ENCODE results near the gene MACIR.
"Not testable (repeated sequence)": the region's sequence is repeated elsewhere in the genome, so short reads cannot be mapped to it uniquely, and the experiment has no call there.

The MACIR gene, protein sequence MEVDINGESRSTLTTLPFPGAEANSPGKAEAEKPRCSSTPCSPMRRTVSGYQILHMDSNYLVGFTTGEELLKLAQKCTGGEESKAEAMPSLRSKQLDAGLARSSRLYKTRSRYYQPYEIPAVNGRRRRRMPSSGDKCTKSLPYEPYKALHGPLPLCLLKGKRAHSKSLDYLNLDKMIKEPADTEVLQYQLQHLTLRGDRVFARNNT

DNA sequence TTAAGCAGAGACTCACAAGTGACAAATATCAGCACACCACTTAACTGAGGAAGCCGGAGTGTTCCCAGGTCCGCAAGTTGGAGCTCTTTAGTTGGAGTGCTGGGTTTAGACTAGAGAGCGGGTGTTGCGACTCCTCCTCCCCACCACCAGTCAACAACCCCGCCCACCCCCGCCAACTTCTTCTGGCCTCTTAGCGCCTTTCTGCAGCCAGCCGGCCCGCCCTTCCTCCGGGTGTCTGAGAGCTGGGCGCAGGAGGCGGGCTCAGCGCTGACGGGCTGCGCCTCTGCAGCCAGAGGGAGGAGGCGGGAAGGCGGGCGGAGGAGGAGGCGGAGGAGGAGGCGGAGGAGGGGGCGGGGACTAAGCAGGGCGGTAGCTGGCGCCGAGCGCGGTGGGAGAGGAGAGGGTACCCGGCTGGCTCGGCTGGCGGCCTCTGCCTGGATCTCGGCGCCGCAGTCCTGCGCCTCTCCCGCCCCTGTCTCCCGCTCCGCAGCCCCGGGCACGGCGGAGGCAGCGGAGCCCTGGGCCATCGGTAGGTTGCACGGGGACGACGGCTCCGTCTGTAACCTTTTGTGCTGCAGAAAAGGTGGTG is at the start of gene MACIR:
TSS of gene MACIR (plus strand) at position 396 of the 589 bp plus-strand sequence. CDS start 17,157 bp downstream, outside the sequence.
- DNase-seq, result peak; percentile 92

DNA sequence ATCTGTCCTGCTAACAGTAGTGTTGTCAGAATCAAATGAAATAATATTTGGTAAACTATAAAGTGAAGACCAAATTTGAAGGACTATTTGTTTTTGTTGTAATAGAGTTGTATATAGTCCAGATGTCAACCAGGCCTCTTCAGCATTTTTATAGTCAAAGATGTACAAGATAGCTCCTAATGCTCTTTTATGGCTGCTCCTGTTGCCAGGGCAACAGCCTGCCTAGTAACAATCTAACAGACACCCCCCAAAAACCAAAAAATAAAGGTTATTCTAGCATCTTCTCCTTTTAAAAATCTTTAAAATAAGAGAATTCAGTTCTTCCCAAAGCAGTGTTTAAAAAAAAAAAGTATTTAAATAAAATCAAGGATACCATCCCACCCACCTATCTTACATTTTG is 49.5 kb upstream of the MACIR start:
- DNase-seq, result no peak

DNA sequence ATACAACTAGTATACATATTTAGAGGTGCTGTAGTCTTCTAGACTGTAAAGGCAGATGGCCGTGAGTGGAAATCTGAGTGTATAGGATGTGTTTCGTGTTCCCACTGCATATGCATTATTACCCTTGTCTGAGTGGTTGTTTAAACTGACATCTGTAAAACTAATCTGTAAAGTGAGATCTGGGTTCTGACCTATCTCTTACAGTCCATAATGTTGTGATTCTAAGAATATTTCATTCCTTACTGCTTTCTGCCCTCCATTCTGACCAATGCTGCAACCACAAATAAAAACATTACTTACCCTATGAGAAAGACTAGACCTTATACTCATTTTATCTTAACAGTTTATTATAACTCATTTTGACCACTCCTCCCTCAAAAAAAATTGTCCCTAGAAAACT is 47.6 kb upstream of the MACIR start:
- no peak for DNase-seq

DNA sequence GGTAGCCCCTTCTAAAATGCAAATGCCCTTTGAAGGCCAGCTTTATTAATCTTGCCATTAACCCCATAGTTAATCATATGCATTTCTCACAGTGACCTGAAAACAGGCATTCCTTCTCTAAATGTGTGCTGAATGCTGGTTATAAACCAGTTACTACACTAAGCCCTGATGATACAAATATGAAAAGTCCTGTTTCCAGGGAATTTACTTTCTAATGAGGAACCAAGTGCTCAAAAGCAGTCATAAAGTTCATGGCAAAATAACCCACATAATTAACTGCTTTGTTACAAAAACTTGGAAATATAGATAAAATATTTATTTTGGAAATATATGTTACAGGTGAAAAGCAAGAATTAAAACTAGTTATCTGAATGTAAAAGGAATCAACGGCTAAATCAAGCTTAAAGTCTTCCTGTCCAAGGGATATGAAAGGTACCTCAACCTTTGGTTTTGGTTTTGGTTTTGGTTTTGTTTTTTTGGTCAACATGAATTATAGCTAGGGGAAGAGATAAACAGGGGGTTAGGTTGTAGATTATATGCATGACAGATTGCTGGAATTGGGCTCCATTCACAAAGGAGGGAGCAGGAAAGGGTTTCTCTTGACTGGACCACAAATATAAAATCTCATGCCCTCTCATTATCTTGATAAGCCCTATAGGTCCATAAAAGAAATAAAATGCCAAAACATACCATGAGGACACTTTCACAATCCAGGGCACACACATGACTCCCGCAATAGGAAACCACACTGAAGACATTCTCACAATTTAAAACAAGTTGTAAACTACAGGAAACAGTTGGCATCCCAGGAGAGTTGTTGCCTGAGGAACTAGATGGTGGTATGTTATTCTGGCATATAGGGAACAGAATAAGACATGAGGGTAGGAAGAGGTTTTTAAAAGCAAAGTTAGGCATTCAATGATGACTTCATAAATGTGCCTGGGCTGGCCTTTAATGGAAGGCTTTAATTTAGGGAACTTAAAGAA is 46.7 kb upstream of the MACIR start:
- no peak for DNase-seq

DNA sequence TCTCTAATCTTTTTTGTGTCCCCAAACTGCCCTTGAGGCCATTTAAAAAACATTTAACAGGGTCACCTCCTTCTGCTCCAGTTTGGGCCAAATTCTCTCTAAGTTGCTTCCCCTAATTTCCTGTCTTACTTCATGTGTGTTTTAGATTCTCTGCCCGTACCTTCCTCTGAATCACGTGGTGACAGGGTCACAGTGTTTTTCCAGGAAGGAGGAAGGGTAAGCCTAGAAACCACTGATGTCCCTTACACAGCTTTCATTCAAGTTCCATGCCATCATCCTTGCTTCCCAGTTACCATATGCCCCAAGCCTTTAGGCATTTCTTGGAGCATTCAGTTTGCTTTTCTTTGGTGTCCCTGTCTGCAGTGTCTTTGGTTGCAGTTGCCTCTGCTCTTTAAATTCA is 42.4 kb upstream of the MACIR start:
- no peak for DNase-seq

DNA sequence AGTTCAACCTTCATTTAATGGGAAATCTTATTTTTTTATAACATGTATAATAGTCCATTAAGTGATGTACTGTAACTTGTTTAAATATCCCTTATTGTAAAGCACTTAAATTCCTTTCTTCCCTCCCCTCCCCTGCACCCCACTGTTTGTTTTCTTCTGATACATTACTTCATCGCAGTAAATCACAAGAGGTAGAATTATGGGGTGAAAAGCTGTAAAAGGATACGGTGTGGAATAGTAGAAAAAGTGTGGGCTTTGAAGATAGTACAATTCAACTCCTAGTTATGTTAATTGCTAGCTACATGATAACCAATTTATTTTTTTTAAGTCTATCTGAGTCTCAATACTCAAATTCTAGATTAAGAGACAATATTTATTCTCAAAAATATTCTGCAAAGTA is 41.9 kb upstream of the MACIR start:
- no peak for DNase-seq

DNA sequence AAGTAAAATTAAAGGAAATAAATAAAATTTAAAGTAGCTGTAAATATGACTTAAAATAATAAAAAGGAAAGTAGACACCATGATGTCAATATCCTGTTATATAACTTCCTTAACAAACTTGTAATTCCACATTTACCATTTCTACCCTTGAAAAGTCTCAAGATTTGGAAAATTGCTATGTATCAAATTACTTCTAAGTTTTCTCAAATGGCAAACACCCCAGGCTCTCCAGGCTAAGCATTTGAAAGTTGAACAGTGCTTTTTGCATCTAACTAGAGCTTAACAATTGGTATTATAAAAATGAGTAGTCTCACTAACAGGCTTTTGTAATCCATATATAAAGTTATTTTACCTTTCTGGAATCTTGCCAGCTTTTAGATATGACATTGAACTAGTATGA is 41.5 kb upstream of the MACIR start:
- no peak for DNase-seq

DNA sequence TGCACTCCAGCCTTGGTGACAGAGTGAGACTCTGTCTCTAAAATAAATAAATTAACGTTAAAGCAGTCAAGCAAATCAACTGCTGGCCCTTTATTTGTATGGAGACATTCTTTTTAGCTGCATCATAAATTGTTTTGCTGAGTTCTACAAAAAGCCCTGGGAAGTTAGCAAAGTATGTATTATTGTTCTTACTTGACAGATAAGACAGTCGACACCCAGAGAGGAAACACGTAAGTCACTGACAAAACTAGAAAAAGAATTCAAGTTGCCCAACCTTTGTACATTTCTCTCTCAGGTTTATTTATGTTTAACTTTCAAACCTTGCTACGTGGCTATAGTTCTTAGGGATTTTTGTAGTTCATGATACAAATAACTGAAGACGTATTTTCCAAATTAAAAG is 40.4 kb upstream of the MACIR start:
- DNase-seq, result no peak

DNA sequence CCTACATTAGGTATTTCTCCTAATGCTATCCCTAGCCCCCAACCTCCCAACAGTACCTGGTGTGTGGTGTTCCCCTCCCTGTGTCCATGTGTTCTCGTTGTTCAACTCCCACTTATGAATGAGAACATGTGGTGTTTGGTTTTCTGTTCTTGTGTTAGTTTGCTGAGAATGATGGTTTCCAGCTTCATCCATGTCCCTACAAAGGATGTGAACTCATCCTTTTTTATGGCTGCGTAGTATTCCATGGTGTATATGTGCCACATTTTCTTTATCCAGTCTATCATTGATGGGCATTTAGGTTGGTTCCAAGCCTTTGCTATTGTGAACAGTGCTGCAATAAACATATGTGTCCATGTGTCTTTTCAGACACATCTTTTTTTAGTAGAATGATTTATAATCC is 39.5 kb upstream of the MACIR start:
- not testable (repeated sequence) for DNase-seq

DNA sequence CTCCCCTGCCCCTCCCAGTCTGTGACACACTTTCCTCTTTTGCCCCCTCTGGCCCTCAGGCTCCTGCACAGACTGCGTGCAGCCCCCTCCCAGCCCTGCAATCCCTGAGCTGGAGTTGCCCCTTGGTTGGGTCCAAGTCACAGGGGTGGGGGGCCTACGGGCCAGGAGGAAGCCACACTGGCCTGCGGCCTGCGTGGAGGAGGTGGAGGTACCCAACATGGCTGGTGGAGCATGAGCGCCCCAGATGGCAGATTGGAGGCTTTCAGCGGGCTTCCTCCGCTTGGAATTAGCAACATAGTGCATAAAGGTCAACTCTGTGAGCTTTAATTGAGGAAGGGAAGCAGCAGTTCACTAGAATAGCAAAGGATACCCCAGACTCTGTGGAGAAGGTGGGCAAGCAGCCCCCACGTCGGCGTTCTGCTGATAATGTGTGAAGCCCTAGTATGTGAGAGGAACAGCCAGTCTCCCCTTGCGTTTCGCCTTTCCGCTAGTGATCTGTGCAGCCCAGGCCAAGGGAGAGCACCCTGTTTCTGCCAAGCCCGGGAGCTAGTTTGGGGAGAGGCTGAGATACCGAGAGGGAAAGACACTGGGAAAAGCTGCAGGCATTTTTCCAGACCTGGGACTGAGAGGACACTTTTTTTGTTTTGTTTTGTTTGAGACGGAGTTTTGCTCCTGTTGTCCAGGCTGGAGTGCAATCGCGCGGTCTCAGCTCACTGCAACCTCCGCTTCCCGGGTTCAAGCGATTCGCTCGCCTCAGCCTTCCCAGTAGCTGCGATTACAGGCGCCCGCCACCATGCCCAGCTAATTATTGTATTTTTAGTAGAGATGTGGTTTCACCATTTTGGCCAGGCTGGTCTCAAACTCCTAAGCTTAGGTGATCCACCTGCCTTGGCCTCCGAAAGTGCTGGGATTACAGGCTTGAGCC is 35.3 kb upstream of the MACIR start:
- DNase-seq, result no peak

DNA sequence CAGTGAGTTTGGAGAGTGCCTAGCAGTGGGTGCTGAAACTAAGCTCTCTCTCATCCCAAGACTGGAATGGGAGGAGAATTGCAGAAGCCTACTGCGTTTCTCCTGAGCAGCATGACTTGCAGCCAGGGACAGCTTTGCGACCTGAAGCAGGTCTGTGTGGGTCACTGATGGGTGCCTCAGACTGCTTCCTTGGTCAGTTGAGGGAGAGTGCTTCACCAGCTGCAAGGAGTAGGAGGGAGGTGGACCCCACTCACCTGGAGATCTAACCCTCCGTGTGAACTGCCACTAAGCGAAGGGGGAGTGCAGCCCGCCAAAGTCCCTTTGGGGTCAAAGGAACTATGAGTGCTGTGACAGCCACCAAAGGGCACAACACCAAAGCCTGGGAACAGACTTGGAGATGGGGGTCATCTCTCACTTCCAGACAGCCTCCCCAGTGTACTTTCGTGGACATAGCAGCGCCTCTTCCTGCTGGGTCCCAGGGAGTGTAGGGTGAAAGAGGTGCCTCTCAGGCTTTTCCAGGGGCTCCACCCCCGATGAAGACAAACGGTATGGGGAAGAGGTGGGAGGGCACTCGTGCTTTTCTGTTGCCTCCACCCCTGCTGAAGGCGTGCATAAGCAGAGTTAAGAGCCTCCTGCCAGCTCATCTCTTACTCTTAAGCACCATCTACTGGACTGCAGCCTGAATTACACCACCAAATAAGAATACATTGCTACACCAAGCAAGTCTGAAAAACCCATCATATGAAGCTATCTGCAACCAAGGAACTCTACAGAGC is 34.3 kb upstream of the MACIR start:
- DNase-seq, result no peak

DNA sequence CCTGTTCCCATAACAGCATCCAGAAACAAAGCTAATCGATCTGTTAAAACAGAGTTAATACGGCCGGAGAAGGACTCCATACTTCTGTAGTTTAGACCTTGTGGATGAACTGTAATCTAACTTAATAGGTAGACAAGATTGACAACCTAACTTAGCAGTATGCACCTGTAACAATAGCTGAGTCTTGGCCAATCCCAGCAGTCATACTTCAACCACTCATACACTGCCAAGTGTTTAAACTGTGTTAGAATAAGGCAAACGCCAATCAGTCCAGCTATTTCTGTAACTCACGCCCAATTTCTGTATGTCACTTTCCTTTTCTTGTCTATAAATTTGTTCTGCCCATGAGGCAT is 33.7 kb upstream of the MACIR start:
- DNase-seq, result no peak

DNA sequence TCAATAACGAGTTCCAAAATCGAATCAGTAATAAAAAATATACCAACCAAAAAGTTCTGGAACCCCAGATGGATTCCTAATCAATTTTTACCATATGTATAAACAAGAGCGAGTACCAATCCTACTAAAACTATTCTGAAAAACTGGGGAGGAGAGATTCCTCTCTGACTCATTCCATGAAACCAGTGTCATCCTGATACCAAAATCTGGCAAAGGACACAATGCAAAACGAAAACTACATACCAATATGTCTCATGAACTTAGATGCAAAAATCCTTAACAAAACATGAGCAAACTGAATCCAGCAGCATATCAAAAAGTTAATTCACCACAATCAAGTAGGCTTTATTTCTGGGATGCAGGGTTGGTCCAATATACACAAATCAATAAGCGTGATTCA is 30.5 kb upstream of the MACIR start:
- no peak for DNase-seq

DNA sequence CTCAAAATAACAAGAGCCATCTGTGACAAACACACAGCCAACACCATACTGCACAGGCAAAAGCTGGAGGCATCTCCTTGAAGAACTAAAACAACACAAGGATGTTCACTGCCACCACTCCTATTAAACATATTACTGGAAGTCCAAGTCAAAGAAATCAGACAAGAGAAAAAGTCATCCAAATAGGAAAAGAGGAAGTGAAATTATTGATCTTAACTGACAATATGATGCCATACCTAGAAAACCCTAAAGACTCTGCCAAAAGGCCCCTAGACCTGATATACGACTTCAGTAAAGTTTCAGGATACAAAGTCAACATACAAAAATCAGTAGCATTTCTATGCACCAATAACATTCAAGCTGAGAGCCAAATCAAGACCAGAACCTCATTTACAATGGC is 30.0 kb upstream of the MACIR start:
- DNase-seq, result no peak

DNA sequence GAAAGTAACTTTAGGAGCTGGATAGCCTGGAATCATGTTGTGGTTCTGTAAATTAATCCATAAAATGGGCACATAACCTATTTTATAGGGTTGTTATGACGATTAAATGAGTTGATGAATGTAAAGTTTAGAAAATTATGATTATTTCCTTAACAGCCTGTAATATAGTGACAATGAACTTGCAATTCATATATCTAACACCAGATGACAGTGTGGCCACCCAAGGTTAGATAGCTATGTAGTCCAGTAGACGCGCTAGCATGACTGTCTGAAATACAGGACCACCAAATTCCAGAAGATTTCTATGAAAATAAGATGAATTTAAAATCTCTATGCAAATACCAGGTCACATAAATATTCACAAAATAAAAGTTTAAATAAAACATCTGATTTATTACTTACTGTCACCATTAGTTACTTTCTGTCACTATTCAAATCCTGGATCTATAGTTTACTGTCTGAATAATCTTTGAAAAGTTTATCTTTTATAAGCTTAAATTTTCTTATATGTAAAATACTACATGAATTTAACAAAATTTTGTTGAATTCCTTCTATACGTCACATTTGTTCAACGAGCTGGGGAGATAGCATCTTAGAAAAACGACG is 26.1 kb upstream of the MACIR start:
- DNase-seq, result no peak

DNA sequence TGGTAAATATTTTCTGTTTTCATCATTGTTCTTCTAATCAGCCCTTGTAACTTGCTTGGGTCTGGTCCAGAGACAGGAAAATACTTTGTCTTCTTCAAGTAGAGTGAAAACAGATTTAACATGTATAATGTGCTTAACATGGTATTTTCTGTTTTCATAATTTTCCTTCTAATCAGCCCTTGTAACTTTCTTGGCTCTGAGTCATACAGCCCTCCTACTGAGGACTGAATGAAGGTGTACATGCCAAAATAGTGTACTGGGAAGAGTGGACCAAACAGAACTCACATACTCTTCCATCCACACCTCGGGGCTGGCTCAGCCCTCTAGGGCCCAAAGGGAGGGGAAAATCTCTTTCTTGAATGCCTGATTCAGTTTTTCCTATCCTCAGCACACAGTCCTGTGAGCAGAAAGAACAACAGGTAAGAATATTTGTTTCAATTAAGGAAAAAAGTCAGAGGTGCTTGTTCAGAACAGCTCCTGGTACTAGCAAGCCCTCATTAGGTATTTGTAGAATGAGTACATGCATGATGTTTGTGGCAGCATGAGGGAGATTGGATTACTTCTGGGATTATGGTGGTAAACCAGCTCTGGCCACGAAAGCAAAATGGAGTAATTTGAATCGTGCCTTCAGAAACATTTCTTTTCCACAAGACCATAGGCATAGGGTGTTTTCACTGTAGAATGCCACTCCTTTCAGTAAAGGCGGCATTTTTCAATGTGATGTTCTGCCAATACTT is 24.2 kb upstream of the MACIR start:
- DNase-seq, result no peak

DNA sequence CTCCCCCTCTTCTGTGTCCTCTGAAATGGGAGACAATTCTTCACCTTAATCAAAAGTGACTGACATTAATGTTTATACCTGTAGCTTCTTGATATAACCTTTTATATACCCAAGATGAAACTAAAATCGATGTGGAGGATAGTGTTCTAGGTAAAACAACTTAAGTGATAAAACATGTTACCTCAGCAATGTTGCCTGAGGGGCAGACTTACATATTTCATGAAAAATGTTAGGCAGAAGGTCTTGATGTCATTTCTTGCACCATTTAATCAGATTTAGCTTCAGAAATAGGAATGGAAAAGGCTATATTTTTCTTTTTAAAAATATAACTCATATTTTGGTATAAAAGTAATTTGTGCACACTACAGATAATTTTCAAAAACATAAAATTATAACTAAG is 22.7 kb upstream of the MACIR start:
- no peak for DNase-seq

DNA sequence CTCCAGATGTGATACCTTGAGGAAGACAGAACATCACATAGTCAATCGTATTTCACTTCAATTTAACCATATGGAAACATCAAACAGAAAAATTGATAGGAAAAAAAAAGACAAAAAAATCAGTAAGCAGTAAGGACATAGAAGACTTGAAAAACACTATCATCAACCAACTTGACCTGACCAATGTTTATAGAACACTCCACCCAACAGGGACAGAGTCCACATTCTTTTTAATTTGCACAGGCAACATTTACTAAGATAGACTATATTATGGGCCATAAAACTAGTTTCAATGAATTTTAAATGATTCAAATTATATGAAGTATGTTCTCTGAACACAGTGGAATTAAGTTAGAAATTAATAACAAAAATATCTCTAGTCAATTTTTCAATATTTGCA is 20.8 kb upstream of the MACIR start:
- DNase-seq, result no peak

DNA sequence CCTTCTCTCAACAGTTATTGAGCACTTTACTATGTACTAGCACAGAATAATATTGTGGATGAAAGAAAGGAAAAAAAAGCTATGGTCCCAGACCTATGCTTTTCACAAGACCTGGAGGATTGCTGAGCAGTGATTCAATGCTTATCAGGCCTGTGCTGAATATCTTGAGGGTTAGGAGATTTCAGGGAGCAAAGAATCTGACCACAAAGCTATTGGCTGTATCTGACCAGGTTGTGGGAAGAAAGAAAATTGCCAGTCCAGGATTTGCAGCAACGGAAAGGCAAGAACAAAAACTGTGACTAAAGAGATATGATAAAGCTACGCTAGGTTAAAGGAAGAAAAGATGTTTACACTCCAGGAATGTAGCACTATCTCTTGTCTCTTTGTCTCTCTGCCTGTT is 14.9 kb upstream of the MACIR start:
- DNase-seq, result no peak

DNA sequence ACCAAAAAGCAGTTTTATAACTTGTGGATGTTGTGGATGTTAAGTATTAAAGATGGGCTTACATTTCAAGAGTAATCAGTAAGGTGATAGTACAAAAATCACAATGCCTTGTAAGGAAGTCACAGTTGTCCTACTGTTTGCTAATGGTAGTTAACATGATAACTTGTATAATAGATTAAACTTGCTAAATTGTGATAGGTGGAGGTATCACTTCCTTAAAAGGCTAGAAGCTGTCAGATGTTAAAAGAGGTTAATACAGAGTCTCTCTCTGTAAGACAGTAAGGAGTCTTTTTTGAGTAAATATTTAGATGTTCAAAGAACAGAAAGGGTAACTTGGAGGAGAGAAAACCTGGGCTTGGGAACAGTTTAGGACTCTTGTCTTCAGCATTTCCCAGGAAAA is 14.2 kb upstream of the MACIR start:
- no peak for DNase-seq

DNA sequence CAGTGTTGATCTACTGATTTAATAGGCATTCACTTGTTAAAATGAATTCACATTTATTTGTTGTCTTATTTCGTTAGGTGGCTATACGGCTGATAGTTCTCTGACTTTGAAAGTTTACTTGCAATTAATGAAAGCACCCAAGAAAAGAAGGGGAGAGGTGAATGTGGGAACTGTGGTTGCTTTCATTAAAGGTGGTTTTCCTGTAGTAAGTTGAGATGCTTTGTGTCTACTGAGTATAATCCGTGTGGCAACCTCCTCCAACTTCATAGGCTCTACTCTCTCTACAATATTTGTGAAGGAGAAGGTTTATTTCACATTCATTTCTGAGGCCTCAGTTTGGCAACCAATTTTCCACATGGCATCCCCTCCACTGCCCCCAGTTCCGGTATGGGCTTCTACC is 12.8 kb upstream of the MACIR start:
- DNase-seq, result no peak

Measured in T1000 (cell line).